ENCODE measurements around the gene RAB17.

- TF ChIP-seq EP300 (IDR thresholded peaks at IDR 0.05) (no peak), POLR2A (IDR thresholded peaks at IDR 0.05) (no peak)
- TF ChIP-seq, protein P1, sequence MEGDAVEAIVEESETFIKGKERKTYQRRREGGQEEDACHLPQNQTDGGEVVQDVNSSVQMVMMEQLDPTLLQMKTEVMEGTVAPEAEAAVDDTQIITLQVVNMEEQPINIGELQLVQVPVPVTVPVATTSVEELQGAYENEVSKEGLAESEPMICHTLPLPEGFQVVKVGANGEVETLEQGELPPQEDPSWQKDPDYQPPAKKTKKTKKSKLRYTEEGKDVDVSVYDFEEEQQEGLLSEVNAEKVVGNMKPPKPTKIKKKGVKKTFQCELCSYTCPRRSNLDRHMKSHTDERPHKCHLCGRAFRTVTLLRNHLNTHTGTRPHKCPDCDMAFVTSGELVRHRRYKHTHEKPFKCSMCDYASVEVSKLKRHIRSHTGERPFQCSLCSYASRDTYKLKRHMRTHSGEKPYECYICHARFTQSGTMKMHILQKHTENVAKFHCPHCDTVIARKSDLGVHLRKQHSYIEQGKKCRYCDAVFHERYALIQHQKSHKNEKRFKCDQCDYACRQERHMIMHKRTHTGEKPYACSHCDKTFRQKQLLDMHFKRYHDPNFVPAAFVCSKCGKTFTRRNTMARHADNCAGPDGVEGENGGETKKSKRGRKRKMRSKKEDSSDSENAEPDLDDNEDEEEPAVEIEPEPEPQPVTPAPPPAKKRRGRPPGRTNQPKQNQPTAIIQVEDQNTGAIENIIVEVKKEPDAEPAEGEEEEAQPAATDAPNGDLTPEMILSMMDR (IDR thresholded peaks at IDR 0.05) = no peak
These were observed 22.3 kb downstream of the RAB17 start for GRCh38 chr2:237568121-237568660.
